Ovary (tissue), 9 donors: Measurements from ENCODE around the gene RPS6KA4. TPM values are rescaled to one million over a fixed set of nuclear protein-coding genes. Genes with fewer than 3 reads are reported as not detected.
A peak's percentile ranks its signal among the peaks of the same experiment; 100 is the strongest.

Experiments used
- DNase-seq, 5 donors: peaks; one replicate each; pipeline ENCODE4 v3.0.0-alpha.2; 2019 to 2020
- H3K27ac ChIP-seq, 2 donors: fragments of 200-600 bp; one replicate each; pipeline versions ENCODE4 v1.5.1 to v1.8.0; 2019 to 2022
- H3K27me3 ChIP-seq: fragments of 200-600 bp; one replicate; pipeline ENCODE4 v1.8.0; 2022
- H3K36me3 ChIP-seq: fragments of 200-600 bp; sonication (generic); one replicate; pipeline ENCODE4 v1.5.1; 2019
- H3K4me1 ChIP-seq: one replicate; pipeline ENCODE4 v1.8.1; 2013; ENCODE audit warnings: mild to moderate bottlenecking, moderate library complexity; ENCODE audit not compliant: insufficient read depth
- H3K4me3 ChIP-seq: fragments of 200-600 bp; sonication (generic); one replicate; pipeline ENCODE4 v1.5.1; 2017
- H3K9me3 ChIP-seq, 2 donors: fragments of 200-600 bp in 1 of 2; sonication (generic) in 1 of 2; one replicate each; pipeline versions ENCODE4 v1.5.1 to v1.8.1; 2013 to 2019; ENCODE audit warnings: mild to moderate bottlenecking in 1 of 2, moderate library complexity in 1 of 2
- CTCF ChIP-seq, 3 donors: fragments of 450-650 bp in 2 of 3; fragments of 200-600 bp in 1 of 3; IDR thresholded peaks; one replicate each; pipeline versions ENCODE4 v1.5.1 to v1.8.0; 2016 to 2022; ENCODE audit warnings: antibody characterized with exemption in 3 of 3, mild to moderate bottlenecking in 1 of 3
- EP300 ChIP-seq: sonication (generic); formaldehyde crosslinking; IDR thresholded peaks from one replicate; pipeline ENCODE4 v1.6.1; 2017; ENCODE audit warnings: antibody characterized with exemption
- POLR2A ChIP-seq: fragments of 450-650 bp; IDR thresholded peaks from one replicate; pipeline ENCODE4 v1.6.1; 2017; ENCODE audit warnings: antibody characterized with exemption, mild to moderate bottlenecking, moderate library complexity
- WGBS, 3 donors: extraction: QIAGEN DNeasy Blood & Tissue Kit in 1 of 3; methylation state at CpG; one replicate each; pipeline versions ENCODE4 v1.1.5 to v1.1.7; 2013 to 2017; 5-methylcytosine and 5-hydroxymethylcytosine counted together
- intact Hi-C, 4 donors: fragments of 100-400 bp; cut with DNase I; formaldehyde crosslinking; loops; one replicate each; pipeline versions ENCODE4 v1.11.0 to v1.15.1; 2022 to 2023
- polyA plus RNA-seq, 2 donors: library from polyadenylated mRNA; stranded (reverse); fragments of 200-250 nt in 1 of 2; fragments of 350-450 nt in 1 of 2; fragmentation: Illumina TruSeq in 1 of 2; extraction: RNeasy Lipid Tissue Mini Kit (QIAGEN cat#74804) in 1 of 2; gene quantifications; one replicate each; pipeline ENCODE4 v1.2.3, GENCODE V29; 2013 to 2014
- total RNA-seq, 7 donors: library from RNA; depleted of rRNA in 2 of 7; stranded (reverse); fragments of >200 nt in 2 of 7; fragmentation: NEBNext Ultra II Directional in 3 of 7; extraction: Animal tissue kit (Norgen Biotek cat#: 25700) in 3 of 7; gene quantifications; one replicate each; pipeline versions ENCODE4 v1.1.0 to v1.2.4, GENCODE V29; 2016 to 2023
- donor health status: DM: no; HTN: no; CAD: no; lungs with moderate emphysema.
- donor health status: DM: no; HTN: no; CAD: no.
- donor health status: Bipolar disorder and iron deficiency.
- donor health status: DM: yes; HTN: yes; CAD: no.
- donor health status: DM: no; HTN: no; CAD: no.
- donor health status: DM: yes; HTN: yes; CAD: no.

RPS6KA4 gene
- total and polyA plus RNA-seq, 9 donors: 4.0 to 31.4 (median 14.9) TPM

- H3K36me3 ChIP-seq: no peaks in the 10 kb centered on the region
- peaks cover 1% of the 10 kb centered on the region for H3K4me1 ChIP-seq
- H3K27ac ChIP-seq: no peak overlapping the region
- no peak overlapping the region for H3K4me3 ChIP-seq
- DNase-seq: no peak
- 79 to 80% (median 80%) methylated on average over 17 to 20 of the region's 20 CpGs for whole genome bisulfite sequencing, 3 donors
- H3K9me3 ChIP-seq: no peaks in the 10 kb centered on the region
- no peaks in the 10 kb centered on the region for H3K27me3 ChIP-seq
- intact Hi-C loops: no loop called here
- TF ChIP-seq CTCF (IDR thresholded peaks at IDR 0.05) (no peak), EP300 (no peak), POLR2A (no peak)
Measured at GRCh38 chr11:64409278-64409677, 50.3 kb downstream of the RPS6KA4 start.

GRCh38 chr11:64409707-64410403 lies 50.9 kb downstream of the RPS6KA4 start:
- no peak for TF ChIP-seq EP300
- TF ChIP-seq CTCF (IDR thresholded peaks at IDR 0.05): no peak
- no peak for TF ChIP-seq POLR2A
- no peak overlapping the region for H3K27ac ChIP-seq
- intact Hi-C loops: no loop called here
- peaks cover 1% of the 10 kb centered on the region for H3K4me1 ChIP-seq
- H3K9me3 ChIP-seq: no peaks in the 10 kb centered on the region
- H3K4me3 ChIP-seq: no peak overlapping the region
- DNase-seq: no peak
- H3K36me3 ChIP-seq: no peaks in the 10 kb centered on the region
- 37 to 40% (median 38%) methylated on average over 16 of the region's 16 CpGs for WGBS, 3 donors
- H3K27me3 ChIP-seq: no peaks in the 10 kb centered on the region

- TF ChIP-seq EP300 (no peak), POLR2A (peak; percentile 10)
- H3K27ac ChIP-seq: no peak overlapping the region
- H3K4me3 ChIP-seq: no peak overlapping the region
- H3K27me3 ChIP-seq: no peaks in the 10 kb centered on the region
- WGBS, 3 donors: 58 to 71% (median 68%) methylated on average over 7 of the region's 7 CpGs
- intact Hi-C loops: no loop called here
- peaks cover 1% of the 10 kb centered on the region for H3K4me1 ChIP-seq
- no peaks in the 10 kb centered on the region for H3K36me3 ChIP-seq
- no peaks in the 10 kb centered on the region for H3K9me3 ChIP-seq
- DNase-seq: no peak
Measured at GRCh38 chr11:64410404-64410734, 51.4 kb downstream of the RPS6KA4 start.

GRCh38 chr11:64413417-64413816 lies 54.5 kb downstream of the RPS6KA4 start:
- 87 to 95% (median 91%) methylated on average over 3 of the region's 3 CpGs for WGBS, 3 donors
- intact Hi-C loops: no loop called here
- Histone ChIP-seq H3K27me3 (no peaks in the 10 kb centered on the region), H3K36me3 (no peaks in the 10 kb centered on the region), H3K27ac (no peak overlapping the region), H3K4me1 (no peaks in the 10 kb centered on the region), H3K4me3 (no peak overlapping the region), H3K9me3 (no peaks in the 10 kb centered on the region)
- TF ChIP-seq POLR2A: no peak
- no peak for TF ChIP-seq CTCF (IDR thresholded peaks at IDR 0.05)
- no peak for TF ChIP-seq EP300
- DNase-seq: no peak

GRCh38 chr11:64415286-64415685 lies 56.3 kb downstream of the RPS6KA4 start:
- DNase-seq: no peak
- WGBS, 3 donors: 19 to 29% (median 24%) methylated on average over 10 of the region's 10 CpGs
- Histone ChIP-seq H3K4me3 (no peak overlapping the region), H3K27ac (no peak overlapping the region), H3K4me1 (no peaks in the 10 kb centered on the region), H3K36me3 (no peaks in the 10 kb centered on the region), H3K27me3 (no peaks in the 10 kb centered on the region), H3K9me3 (no peaks in the 10 kb centered on the region)
- intact Hi-C loops: no loop called here
- TF ChIP-seq EP300: no peak
- TF ChIP-seq POLR2A: no peak
- no peak for TF ChIP-seq CTCF (IDR thresholded peaks at IDR 0.05)
